Caco-2 (cell line): Measurements from ENCODE around the gene TGM6. TPM values are rescaled to one million over a fixed set of nuclear protein-coding genes. Genes with fewer than 3 reads are reported as not detected.

Source experiments
- BruUV-seq: library from RNA; stranded (reverse); fragments of 400-500 nt; replicated peaks from 2 replicates; lab custom pipeline; 2021; lab: Mats Ljungman, UMichigan
- CTCF ChIA-PET: fragments of 300-600 bp; sonication (Branson Sonifier 250); formaldehyde crosslinking; loops from one replicate; lab custom pipeline; 2022; ENCODE audit warnings: antibody characterized with exemption; lab: Charles Lee
- POLR2A ChIA-PET: fragments of 300-600 bp; sonication (Branson Sonifier 250); formaldehyde crosslinking; loops from one replicate; lab custom pipeline; 2022; ENCODE audit warnings: antibody characterized with exemption; lab: Charles Lee
- DNase-seq, 2 experiments: peaks; one replicate each; pipeline versions ENCODE4 v3.0.0 to v3.0.0-alpha.2; 2020 to 2022
- H3K27me3 ChIP-seq: replicated peaks from 2 replicates; pipeline ENCODE4 v1.6.0; 2011; ENCODE audit warnings: low read length; ENCODE audit not compliant: control insufficient read depth, insufficient read depth
- H3K36me3 ChIP-seq: 2 replicates; pipeline ENCODE4 v1.5.1; 2011; ENCODE audit warnings: low read length; ENCODE audit not compliant: control insufficient read depth, insufficient read depth
- H3K4me1 ChIP-seq: fragments of 250-450 bp; sonication (Bioruptor Pico); 2 replicates; pipeline ENCODE4 v1.5.1; 2020; ENCODE audit warnings: mild to moderate bottlenecking
- H3K4me3 ChIP-seq: 2 replicates; pipeline ENCODE4 v1.5.1; 2011; ENCODE audit warnings: low read depth, mild to moderate bottlenecking, control low read depth, low read length
- H3K9me3 ChIP-seq: fragments of 250-450 bp; sonication (Bioruptor Pico); 2 replicates; pipeline ENCODE4 v1.5.1; 2020; ENCODE audit warnings: mild to moderate bottlenecking, moderate library complexity
- H3K27ac Mint-ChIP-seq: one replicate; pipeline ENCODE4 v1.8.0; 2022; ENCODE audit warnings: mixed read lengths; ENCODE audit not compliant: unreplicated experiment
- H3K27me3 Mint-ChIP-seq: one replicate; pipeline ENCODE4 v1.8.0; 2022; ENCODE audit warnings: mixed read lengths; ENCODE audit not compliant: insufficient read depth, unreplicated experiment
- H3K36me3 Mint-ChIP-seq: one replicate; pipeline ENCODE4 v1.8.0; 2022; ENCODE audit warnings: mild to moderate bottlenecking, mixed read lengths; ENCODE audit not compliant: insufficient read depth, unreplicated experiment
- H3K4me1 Mint-ChIP-seq: one replicate; pipeline ENCODE4 v1.8.0; 2022; ENCODE audit warnings: low read depth, mixed read lengths; ENCODE audit not compliant: unreplicated experiment
- H3K4me3 Mint-ChIP-seq: one replicate; pipeline ENCODE4 v1.8.0; 2022; ENCODE audit warnings: mild to moderate bottlenecking, moderate library complexity, mixed read lengths; ENCODE audit not compliant: unreplicated experiment
- H3K9me3 Mint-ChIP-seq: one replicate; pipeline ENCODE4 v1.8.0; 2022; ENCODE audit warnings: mixed read lengths; ENCODE audit not compliant: unreplicated experiment
- CTCF ChIP-seq, 2 experiments: fragments of 200-600 bp in 1 of 2; IDR thresholded peaks; 1 replicate in 1 of 2; 2 replicates in 1 of 2; pipeline versions ENCODE4 v1.5.1 to v1.8.0; 2011 to 2022; ENCODE audit warnings: antibody characterized with exemption in 1 of 2, control low read depth in 1 of 2, inconsistent platforms in 1 of 2, low read depth in 1 of 2, low read length in 1 of 2, mild to moderate bottlenecking in 1 of 2, moderate library complexity in 1 of 2; ENCODE audit not compliant: insufficient read depth in 1 of 2, severe bottlenecking in 1 of 2, unreplicated experiment in 1 of 2
- intact Hi-C: fragments of 100-400 bp; cut with micrococcal nuclease; formaldehyde crosslinking; loops from one replicate; pipeline ENCODE4 v1.10.0; 2022; ENCODE audit not compliant: unreplicated experiment
- total RNA-seq: library from RNA; stranded (reverse); gene quantifications from 2 replicates; pipeline ENCODE4 v1.2.3, GENCODE V29; 2022

TGM6 gene
- total RNA-seq, 1 experiment from 2014 or later, result not detected

- intact Hi-C loops, result no loop called here
- DNase-seq, result no peak
- CTCF ChIA-PET, result no interaction called here
These were observed 16.4 kb downstream of the TGM6 start for GRCh38 chr20:2397091-2397490.

GRCh38 chr20:2397595-2398145, 17.0 kb downstream of the TGM6 start:
- H3K27me3 ChIP-seq, result no peaks in the 10 kb centered on the region
- Mint-ChIP-seq H3K36me3 (no peaks in the 10 kb centered on the region), H3K4me1 (no peaks in the 10 kb centered on the region), H3K9me3 (no peaks in the 10 kb centered on the region), H3K4me3 (no peak overlapping the region), H3K27ac (no peak overlapping the region), H3K27me3 (no peaks in the 10 kb centered on the region)
- intact Hi-C loops, result no loop called here
- ChIA-PET POLR2A (no interaction called here), CTCF (no interaction called here)
- no peak for DNase-seq
- no peaks in the 10 kb centered on the region for H3K36me3 ChIP-seq
- H3K4me3 ChIP-seq, result no peak overlapping the region
- no peak for TF ChIP-seq CTCF (IDR thresholded peaks at IDR 0.05; ENCODE audit: insufficient read depth in 1 of 2, low read depth in 1 of 2, low read length in 1 of 2, severe bottlenecking in 1 of 2, unreplicated experiment in 1 of 2)
- no TSS peak for BruUV-seq
- no peaks in the 10 kb centered on the region for H3K9me3 ChIP-seq
- no peaks in the 10 kb centered on the region for H3K4me1 ChIP-seq

More at GRCh38 chr20:2397091-2397490, 16.4 kb downstream of the TGM6 start:
- Mint-ChIP-seq H3K27me3 (no peaks in the 10 kb centered on the region), H3K36me3 (no peaks in the 10 kb centered on the region), H3K4me1 (no peaks in the 10 kb centered on the region), H3K9me3 (no peaks in the 10 kb centered on the region), H3K4me3 (no peak overlapping the region), H3K27ac (no peak overlapping the region)
- POLR2A ChIA-PET, result no interaction called here
- BruUV-seq, result no TSS peak
- no peak for TF ChIP-seq CTCF (IDR thresholded peaks at IDR 0.05; ENCODE audit: insufficient read depth in 1 of 2, low read depth in 1 of 2, low read length in 1 of 2, severe bottlenecking in 1 of 2, unreplicated experiment in 1 of 2)
- Histone ChIP-seq H3K9me3 (no peaks in the 10 kb centered on the region), H3K27me3 (no peaks in the 10 kb centered on the region), H3K4me1 (no peaks in the 10 kb centered on the region), H3K4me3 (no peak overlapping the region), H3K36me3 (no peaks in the 10 kb centered on the region)

GRCh38 chr20:2398449-2398848, 17.7 kb downstream of the TGM6 start:
- Histone ChIP-seq H3K4me3 (no peak overlapping the region), H3K36me3 (no peaks in the 10 kb centered on the region), H3K4me1 (no peaks in the 10 kb centered on the region), H3K9me3 (no peaks in the 10 kb centered on the region; the same call in 1 of the 2 replicates), H3K27me3 (no peaks in the 10 kb centered on the region)
- no TSS peak for BruUV-seq
- Mint-ChIP-seq H3K4me3 (no peak overlapping the region), H3K36me3 (no peaks in the 10 kb centered on the region), H3K27ac (no peak overlapping the region), H3K9me3 (no peaks in the 10 kb centered on the region), H3K27me3 (no peaks in the 10 kb centered on the region), H3K4me1 (no peaks in the 10 kb centered on the region)
- ChIA-PET POLR2A (no interaction called here), CTCF (no interaction called here)
- TF ChIP-seq CTCF (IDR thresholded peaks at IDR 0.05; ENCODE audit: insufficient read depth in 1 of 2, low read depth in 1 of 2, low read length in 1 of 2, severe bottlenecking in 1 of 2, unreplicated experiment in 1 of 2), result no peak
- intact Hi-C loops, result no loop called here
- no peak for DNase-seq
